H9 (cell line): Measurements from ENCODE around the gene LARGE1. TPM values are rescaled to one million over a fixed set of nuclear protein-coding genes. Genes with fewer than 3 reads are reported as not detected.
A peak's percentile ranks its signal among the peaks of the same experiment; 100 is the strongest.

Experiments used
- DNase-seq: peaks from one replicate; pipeline ENCODE4 v3.0.0-alpha.2; 2017
- H2AFZ ChIP-seq: one replicate; pipeline ENCODE4 v1.6.1; 2013; ENCODE audit warnings: mild to moderate bottlenecking, low read length, control low read depth, moderate library complexity
- H2AK5ac ChIP-seq: 2 replicates; pipeline ENCODE4 v1.6.1; 2013; ENCODE audit warnings: low read length, control low read depth, mixed read lengths; ENCODE audit not compliant: insufficient read length
- H2BK120ac ChIP-seq: one replicate; pipeline ENCODE4 v1.6.1; 2013; ENCODE audit warnings: low read depth, mild to moderate bottlenecking, low read length, control low read depth, inconsistent platforms; ENCODE audit not compliant: poor library complexity, severe bottlenecking
- H2BK12ac ChIP-seq: 2 replicates; pipeline ENCODE4 v1.6.1; 2013; ENCODE audit warnings: low read length, control low read depth, mixed read lengths, low read depth; ENCODE audit not compliant: insufficient read length
- H2BK15ac ChIP-seq: 2 replicates; pipeline ENCODE4 v1.6.1; 2013; ENCODE audit warnings: low read depth, low read length, control low read depth
- H2BK20ac ChIP-seq: one replicate; pipeline ENCODE4 v1.6.1; 2013; ENCODE audit warnings: low read depth, mild to moderate bottlenecking, low read length, control low read depth, inconsistent platforms; ENCODE audit not compliant: poor library complexity, severe bottlenecking
- H2BK5ac ChIP-seq: 2 replicates; pipeline ENCODE4 v1.6.1; 2013; ENCODE audit warnings: low read length, control low read depth, mixed read lengths; ENCODE audit not compliant: insufficient read length
- H3K14ac ChIP-seq: 2 replicates; pipeline ENCODE4 v1.6.1; 2013; ENCODE audit warnings: low read length, control low read depth; ENCODE audit not compliant: insufficient read depth
- H3K18ac ChIP-seq: 2 replicates; pipeline ENCODE4 v1.6.1; 2013; ENCODE audit warnings: low read depth, mild to moderate bottlenecking, mixed read lengths, low read length, control low read depth; ENCODE audit not compliant: insufficient read length
- H3K23ac ChIP-seq: 2 replicates; pipeline ENCODE4 v1.6.1; 2013; ENCODE audit warnings: low read length, control low read depth, mixed read lengths, low read depth; ENCODE audit not compliant: insufficient read length
- H3K23me2 ChIP-seq: 2 replicates; pipeline ENCODE4 v1.6.1; 2013; ENCODE audit warnings: low read depth, mild to moderate bottlenecking, mixed read lengths, low read length, control low read depth; ENCODE audit not compliant: insufficient read length, poor library complexity, severe bottlenecking
- H3K27ac ChIP-seq: 2 replicates; pipeline ENCODE4 v1.5.1; 2013; ENCODE audit warnings: low read length, control low read depth, mixed read lengths, low read depth; ENCODE audit not compliant: insufficient read length
- H3K27me3 ChIP-seq: 2 replicates; pipeline ENCODE4 v1.6.1; 2013; ENCODE audit warnings: low read length, control low read depth, inconsistent platforms; ENCODE audit not compliant: insufficient read depth
- H3K4ac ChIP-seq: 2 replicates; pipeline ENCODE4 v1.6.1; 2013; ENCODE audit warnings: low read depth, mild to moderate bottlenecking, control low read depth, inconsistent platforms, low read length, moderate library complexity
- H3K4me1 ChIP-seq: 2 replicates; pipeline ENCODE4 v1.6.1; 2013; ENCODE audit warnings: low read length, control low read depth, inconsistent platforms; ENCODE audit not compliant: insufficient read depth
- H3K4me2 ChIP-seq: 2 replicates; pipeline ENCODE4 v1.6.1; 2013; ENCODE audit warnings: low read length, control low read depth, mixed read lengths; ENCODE audit not compliant: insufficient read length, insufficient read depth
- H3K56ac ChIP-seq: 2 replicates; pipeline ENCODE4 v1.6.1; 2013; ENCODE audit warnings: low read depth, mild to moderate bottlenecking, mixed read lengths, low read length, control low read depth; ENCODE audit not compliant: insufficient read length
- H3K79me1 ChIP-seq: 2 replicates; pipeline ENCODE4 v1.6.1; 2013; ENCODE audit warnings: low read depth, mild to moderate bottlenecking, moderate library complexity, low read length, control low read depth, inconsistent platforms; ENCODE audit not compliant: insufficient read depth, poor library complexity, severe bottlenecking
- H3K79me2 ChIP-seq: 2 replicates; pipeline ENCODE4 v1.6.1; 2013; ENCODE audit warnings: low read length, control low read depth, inconsistent platforms; ENCODE audit not compliant: insufficient read depth
- H3K9ac ChIP-seq: 2 replicates; pipeline ENCODE4 v1.6.1; 2013; ENCODE audit warnings: low read length, control low read depth, mixed read lengths; ENCODE audit not compliant: insufficient read length; ENCODE audit errors: extremely low read depth
- H3K9me3 ChIP-seq: one replicate; pipeline ENCODE4 v1.6.1; 2013; ENCODE audit warnings: low read depth, low read length, inconsistent platforms; ENCODE audit not compliant: control insufficient read depth
- H3T11ph ChIP-seq: one replicate; pipeline ENCODE4 v1.6.1; 2013; ENCODE audit warnings: mild to moderate bottlenecking, low read length, control low read depth, inconsistent platforms
- H4K20me1 ChIP-seq: one replicate; pipeline ENCODE4 v1.6.1; 2013; ENCODE audit not compliant: control insufficient read depth, insufficient read length, insufficient read depth
- H4K5ac ChIP-seq: 2 replicates; pipeline ENCODE4 v1.6.1; 2013; ENCODE audit warnings: low read depth, mild to moderate bottlenecking, mixed read lengths, low read length, control low read depth; ENCODE audit not compliant: insufficient read length
- H4K8ac ChIP-seq: replicated peaks from 2 replicates; pipeline ENCODE4 v1.6.1; 2013; ENCODE audit warnings: low read length, control low read depth, mixed read lengths, low read depth; ENCODE audit not compliant: insufficient read length
- H4K91ac ChIP-seq: 2 replicates; pipeline ENCODE4 v1.6.1; 2013; ENCODE audit warnings: low read depth, mild to moderate bottlenecking, moderate library complexity, mixed read lengths, low read length, control low read depth; ENCODE audit not compliant: insufficient read length
- H3K27ac Mint-ChIP-seq, 3 experiments: 2 replicates in 2 of 3; 3 replicates in 1 of 3; pipeline ENCODE4 v1.8.0; 2020 to 2021; ENCODE audit warnings: mixed read lengths in 3 of 3, mild to moderate bottlenecking in 1 of 3, moderate library complexity in 1 of 3
- H3K27me3 Mint-ChIP-seq: 2 replicates; pipeline ENCODE4 v1.8.0; 2021; ENCODE audit warnings: low read depth, mild to moderate bottlenecking, moderate library complexity, mixed read lengths
- H3K36me3 Mint-ChIP-seq, 3 experiments: 2 replicates in 2 of 3; 3 replicates in 1 of 3; pipeline ENCODE4 v1.8.0; 2020 to 2021; ENCODE audit warnings: low read depth in 3 of 3, mixed read lengths in 3 of 3; ENCODE audit not compliant: insufficient read depth in 1 of 3
- H3K4me1 Mint-ChIP-seq, 2 experiments: 2 replicates each; pipeline ENCODE4 v1.8.0; 2020; ENCODE audit warnings: mixed read lengths in 2 of 2
- H3K4me3 Mint-ChIP-seq, 2 experiments: 2 replicates in 1 of 2; 3 replicates in 1 of 2; pipeline ENCODE4 v1.8.0; 2020 to 2021; ENCODE audit warnings: mild to moderate bottlenecking in 2 of 2, mixed read lengths in 2 of 2, moderate library complexity in 1 of 2
- H3K9me3 Mint-ChIP-seq, 2 experiments: 2 replicates in 1 of 2; 3 replicates in 1 of 2; pipeline ENCODE4 v1.8.0; 2020; ENCODE audit warnings: mild to moderate bottlenecking in 2 of 2, mixed read lengths in 2 of 2, moderate library complexity in 1 of 2
- WGBS: extraction: QIAGEN DNeasy Blood & Tissue Kit; methylation state at CpG from one replicate; pipeline ENCODE4 v1.1.7; 2013; ENCODE audit warnings: missing lambda C conversion rate, low lambda C conversion rate, mixed read lengths; ENCODE audit not compliant: insufficient read length; ENCODE audit errors: extremely low coverage; 5-methylcytosine and 5-hydroxymethylcytosine counted together
- total RNA-seq: library from RNA; stranded (reverse); gene quantifications from 2 replicates; pipeline ENCODE4 v1.2.1, GENCODE V29; 2021
- TF ChIP-seq, protein P1 (sequence below): fragments of 200-600 bp; sonication (generic); conservative IDR thresholded peaks from 3 replicates; pipeline ENCODE4 v1.8.0; 2021; ENCODE audit warnings: antibody characterized with exemption, mild to moderate bottlenecking

Gene LARGE1
- total RNA-seq, 1 experiment from 2014 or later: 43.5 TPM

DNA sequence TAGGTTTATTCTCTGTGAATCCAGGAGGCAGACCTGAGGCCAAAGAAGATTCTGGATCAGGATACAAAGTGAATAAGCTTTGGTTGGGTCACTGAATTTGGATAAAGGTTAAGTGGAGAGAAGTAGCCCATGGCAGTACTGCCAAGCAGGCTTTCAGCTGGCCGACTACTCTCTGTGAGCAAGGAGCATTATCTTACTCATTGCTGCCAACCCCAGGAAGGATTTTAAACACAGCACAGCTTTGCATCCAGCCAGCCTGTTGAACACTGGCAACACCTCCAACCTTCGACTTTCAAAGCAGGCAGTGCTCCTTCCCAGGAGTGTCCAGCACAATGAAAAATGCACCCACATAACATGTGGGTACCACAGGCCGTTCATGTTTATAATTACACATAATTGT, 498.4 kb downstream of the LARGE1 start:
- peaks cover 5 to 8% of the 10 kb centered on the region in 2 experiments for H3K4me1 Mint-ChIP-seq
- H3K9me3 Mint-ChIP-seq: peaks cover 6% of the 10 kb centered on the region in 2 experiments; a peak in 4 of 5 replicates
- Histone ChIP-seq H2BK12ac (no peak overlapping the region), H3K27ac (no peak overlapping the region), H4K91ac (no peak overlapping the region), H3K4ac (no peak overlapping the region), H3K56ac (no peak overlapping the region), H3K79me1 (no peaks in the 10 kb centered on the region), H3K4me2 (no peak overlapping the region), H4K8ac (no peak overlapping the region), H3K4me1 (peaks cover 2% of the 10 kb centered on the region; the same call in 1 of the 2 replicates), H3K9ac (no peak overlapping the region), H2BK15ac (no peak overlapping the region), H2BK120ac (no peak overlapping the region), H3K23ac (no peak overlapping the region), H2BK20ac (no peak overlapping the region), H2AFZ (no peak overlapping the region), H2AK5ac (no peak overlapping the region), H2BK5ac (no peak overlapping the region), H3K79me2 (no peaks in the 10 kb centered on the region), H3K18ac (no peak overlapping the region), H4K20me1 (no peaks in the 10 kb centered on the region), H3K23me2 (no peaks in the 10 kb centered on the region), H3K9me3 (no peaks in the 10 kb centered on the region), H3K27me3 (no peaks in the 10 kb centered on the region), H4K5ac (no peak overlapping the region), H3T11ph (no peak overlapping the region), H3K14ac (no peak overlapping the region; the same call in 1 of the 2 replicates)
- TF ChIP-seq, protein P1, sequence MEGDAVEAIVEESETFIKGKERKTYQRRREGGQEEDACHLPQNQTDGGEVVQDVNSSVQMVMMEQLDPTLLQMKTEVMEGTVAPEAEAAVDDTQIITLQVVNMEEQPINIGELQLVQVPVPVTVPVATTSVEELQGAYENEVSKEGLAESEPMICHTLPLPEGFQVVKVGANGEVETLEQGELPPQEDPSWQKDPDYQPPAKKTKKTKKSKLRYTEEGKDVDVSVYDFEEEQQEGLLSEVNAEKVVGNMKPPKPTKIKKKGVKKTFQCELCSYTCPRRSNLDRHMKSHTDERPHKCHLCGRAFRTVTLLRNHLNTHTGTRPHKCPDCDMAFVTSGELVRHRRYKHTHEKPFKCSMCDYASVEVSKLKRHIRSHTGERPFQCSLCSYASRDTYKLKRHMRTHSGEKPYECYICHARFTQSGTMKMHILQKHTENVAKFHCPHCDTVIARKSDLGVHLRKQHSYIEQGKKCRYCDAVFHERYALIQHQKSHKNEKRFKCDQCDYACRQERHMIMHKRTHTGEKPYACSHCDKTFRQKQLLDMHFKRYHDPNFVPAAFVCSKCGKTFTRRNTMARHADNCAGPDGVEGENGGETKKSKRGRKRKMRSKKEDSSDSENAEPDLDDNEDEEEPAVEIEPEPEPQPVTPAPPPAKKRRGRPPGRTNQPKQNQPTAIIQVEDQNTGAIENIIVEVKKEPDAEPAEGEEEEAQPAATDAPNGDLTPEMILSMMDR: no peak
- H3K27ac Mint-ChIP-seq: peak overlapping the region in 1 of 3 experiments; percentile 36; a peak in 1 of 7 replicates
- no CpG with 5 or more reads among the region's 3 CpGs for WGBS
- no peak overlapping the region for H3K4me3 Mint-ChIP-seq
- no peak for DNase-seq
- H3K27me3 Mint-ChIP-seq: peaks cover 1% of the 10 kb centered on the region; the same call in 1 of the 2 replicates
- peaks cover 11 to 19% (median 19%) of the 10 kb centered on the region in 3 experiments; a peak in 6 of 7 replicates for H3K36me3 Mint-ChIP-seq
